OCI-LY7 (cell line): ENCODE results near the gene INPP5F. TPM values are rescaled to one million over a fixed set of nuclear protein-coding genes. Genes with fewer than 3 reads are reported as not detected.

Source experiments
- BruUV-seq: library from RNA; stranded (reverse); fragments of 400-500 nt; replicated peaks from 2 replicates; lab custom pipeline; 2021; lab: Mats Ljungman, UMichigan
- CTCF ChIA-PET: fragments of 300-600 bp; sonication (Branson Sonifier 250); formaldehyde crosslinking; loops from one replicate; lab custom pipeline; 2022; ENCODE audit warnings: antibody characterized with exemption; ENCODE audit not compliant: unreplicated experiment; lab: Charles Lee
- POLR2A ChIA-PET: fragments of 300-600 bp; sonication (Branson Sonifier 250); formaldehyde crosslinking; loops from one replicate; lab custom pipeline; 2022; ENCODE audit warnings: antibody characterized with exemption; lab: Charles Lee
- DNase-seq: peaks from one replicate; pipeline ENCODE4 v3.0.0-alpha.2; 2015; ENCODE audit warnings: low spot score
- H2AFZ ChIP-seq: fragments of 200-600 bp; sonication (generic), shearing (Covaris generic); 2 replicates; pipeline ENCODE4 v1.6.1; 2014; ENCODE audit warnings: mild to moderate bottlenecking, antibody characterized with exemption, low read length, moderate library complexity
- H3K27ac ChIP-seq: fragments of 200-600 bp; sonication (generic); 2 replicates; pipeline ENCODE4 v1.5.1; 2014; ENCODE audit warnings: mixed run types, low read depth, mild to moderate bottlenecking, moderate library complexity, low read length, inconsistent platforms; ENCODE audit not compliant: poor library complexity, severe bottlenecking
- H3K36me3 ChIP-seq: fragments of 200-600 bp; sonication (generic); 2 replicates; pipeline ENCODE4 v1.6.1; 2014; ENCODE audit warnings: mild to moderate bottlenecking, antibody characterized with exemption, low read length, moderate library complexity, mixed read lengths; ENCODE audit not compliant: insufficient read depth
- H3K4me1 ChIP-seq: fragments of 200-600 bp; sonication (generic); 2 replicates; pipeline ENCODE4 v1.5.1; 2014; ENCODE audit warnings: mild to moderate bottlenecking, low read length; ENCODE audit not compliant: insufficient read depth, poor library complexity, severe bottlenecking
- H3K4me2 ChIP-seq: fragments of 200-600 bp; sonication (generic); 2 replicates; pipeline ENCODE4 v1.6.1; 2014; ENCODE audit warnings: mild to moderate bottlenecking, low read length
- H3K4me3 ChIP-seq: fragments of 200-600 bp; sonication (generic); 2 replicates; pipeline ENCODE4 v1.5.1; 2014; ENCODE audit warnings: mild to moderate bottlenecking, low read depth, low read length; ENCODE audit not compliant: poor library complexity, severe bottlenecking
- H3K79me2 ChIP-seq: fragments of 200-600 bp; sonication (generic); 2 replicates; pipeline ENCODE4 v1.6.1; 2016; ENCODE audit warnings: low read depth, mild to moderate bottlenecking, low read length, moderate library complexity, mixed read lengths; ENCODE audit not compliant: insufficient read depth
- H3K9me2 ChIP-seq: fragments of 200-600 bp; sonication (generic); 2 replicates; pipeline ENCODE4 v1.6.1; 2016; ENCODE audit warnings: mild to moderate bottlenecking, low read length, mixed read lengths; ENCODE audit not compliant: insufficient read depth
- H3K9me3 ChIP-seq: fragments of 200-600 bp; sonication (generic); 2 replicates; pipeline ENCODE4 v1.6.1; 2014; ENCODE audit warnings: mild to moderate bottlenecking, mixed run types, low read length, mixed read lengths
- H4K20me1 ChIP-seq: fragments of 200-600 bp; sonication (generic); 2 replicates; pipeline ENCODE4 v1.6.1; 2014; ENCODE audit warnings: mild to moderate bottlenecking, antibody characterized with exemption, low read length, moderate library complexity, mixed read lengths; ENCODE audit not compliant: insufficient read depth
- EZH2phosphoT487 ChIP-seq: fragments of 200-600 bp; sonication (generic); IDR thresholded peaks from 2 replicates; pipeline ENCODE4 v1.6.1; 2018; ENCODE audit warnings: low read depth, borderline replicate concordance, mild to moderate bottlenecking, mixed run types, antibody characterized with exemption, low read length, moderate library complexity, mixed read lengths
- intact Hi-C: fragments of 100-400 bp; cut with micrococcal nuclease; formaldehyde crosslinking; loops from one replicate; pipeline ENCODE4 v1.10.0; 2022; ENCODE audit not compliant: unreplicated experiment
- total RNA-seq, 2 experiments: library from RNA; depleted of rRNA in 1 of 2; stranded (reverse); fragments of >200 nt in 1 of 2; shearing (Covaris generic) in 1 of 2; gene quantifications; 2 replicates each; pipeline ENCODE4 v1.2.3, GENCODE V29; 2014 to 2022
- TF ChIP-seq, protein P1 (sequence below): fragments of 200-600 bp; sonication (generic); conservative IDR thresholded peaks from 2 replicates; pipeline ENCODE4 v1.5.1; 2014; ENCODE audit warnings: mild to moderate bottlenecking, antibody characterized with exemption, low read length, moderate library complexity, mixed read lengths

INPP5F gene
- total RNA-seq, 2 experiments from 2014 or later = 6.2 to 12.8 TPM

DNA sequence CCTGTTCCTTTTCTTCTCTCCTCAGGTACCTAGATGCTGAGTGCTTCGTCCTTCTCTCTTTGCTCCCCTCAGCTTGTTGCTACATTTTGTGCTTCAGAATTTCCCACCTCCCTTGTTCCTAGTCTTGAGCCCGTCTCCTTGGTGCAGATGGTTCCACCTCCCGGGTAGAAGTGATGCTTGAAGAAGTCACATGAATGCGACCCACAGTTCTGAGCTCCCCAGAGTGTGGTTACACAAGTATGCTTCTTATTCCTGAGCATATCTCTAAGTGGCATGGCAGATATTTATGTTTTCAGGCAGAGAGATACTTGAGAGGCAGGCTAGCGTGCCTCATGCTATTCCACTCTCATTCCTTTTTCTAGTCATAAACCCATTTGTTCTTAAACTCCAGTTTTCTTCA lies 34.0 kb downstream of the INPP5F start:
- no peaks in the 10 kb centered on the region for H3K9me2 ChIP-seq
- no peaks in the 10 kb centered on the region for H3K36me3 ChIP-seq
- DNase-seq = no peak
- no peak overlapping the region for H2AFZ ChIP-seq
- H3K4me2 ChIP-seq = no peak overlapping the region
- no TSS peak for BruUV-seq
- no peaks in the 10 kb centered on the region for H3K9me3 ChIP-seq
- ChIA-PET POLR2A (no interaction called here), CTCF (no interaction called here)
- no peaks in the 10 kb centered on the region for H3K4me1 ChIP-seq
- no peaks in the 10 kb centered on the region for H4K20me1 ChIP-seq
- intact Hi-C loops = loop anchor here (10.0 kb wide), 1 partner anchor 155 kb away; no protein-coding TSS in a partner anchor
- H3K27ac ChIP-seq = no peak overlapping the region
- no peaks in the 10 kb centered on the region for H3K79me2 ChIP-seq
- no peak overlapping the region for H3K4me3 ChIP-seq
- no peak for TF ChIP-seq EZH2phosphoT487
- TF ChIP-seq, protein P1, sequence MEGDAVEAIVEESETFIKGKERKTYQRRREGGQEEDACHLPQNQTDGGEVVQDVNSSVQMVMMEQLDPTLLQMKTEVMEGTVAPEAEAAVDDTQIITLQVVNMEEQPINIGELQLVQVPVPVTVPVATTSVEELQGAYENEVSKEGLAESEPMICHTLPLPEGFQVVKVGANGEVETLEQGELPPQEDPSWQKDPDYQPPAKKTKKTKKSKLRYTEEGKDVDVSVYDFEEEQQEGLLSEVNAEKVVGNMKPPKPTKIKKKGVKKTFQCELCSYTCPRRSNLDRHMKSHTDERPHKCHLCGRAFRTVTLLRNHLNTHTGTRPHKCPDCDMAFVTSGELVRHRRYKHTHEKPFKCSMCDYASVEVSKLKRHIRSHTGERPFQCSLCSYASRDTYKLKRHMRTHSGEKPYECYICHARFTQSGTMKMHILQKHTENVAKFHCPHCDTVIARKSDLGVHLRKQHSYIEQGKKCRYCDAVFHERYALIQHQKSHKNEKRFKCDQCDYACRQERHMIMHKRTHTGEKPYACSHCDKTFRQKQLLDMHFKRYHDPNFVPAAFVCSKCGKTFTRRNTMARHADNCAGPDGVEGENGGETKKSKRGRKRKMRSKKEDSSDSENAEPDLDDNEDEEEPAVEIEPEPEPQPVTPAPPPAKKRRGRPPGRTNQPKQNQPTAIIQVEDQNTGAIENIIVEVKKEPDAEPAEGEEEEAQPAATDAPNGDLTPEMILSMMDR = no peak

DNA sequence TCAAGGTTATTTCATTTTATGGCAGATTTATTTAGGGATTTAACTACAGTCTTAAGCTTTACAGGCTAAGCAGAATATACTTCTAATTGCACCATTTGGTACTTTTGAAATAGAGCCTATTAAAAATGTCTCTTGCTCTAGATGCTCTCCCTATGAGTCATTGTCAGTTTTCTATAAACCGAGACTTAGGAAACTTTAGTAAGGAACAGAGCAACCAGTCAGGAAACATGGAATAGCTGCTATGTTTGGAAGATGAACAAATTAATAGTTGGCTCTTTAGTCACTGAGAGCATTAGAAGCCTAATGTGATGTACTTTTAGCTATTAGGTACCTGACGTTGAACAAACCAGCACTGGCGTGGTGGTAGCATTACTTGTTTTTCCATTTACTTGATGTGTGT lies 35.3 kb downstream of the INPP5F start:
- ChIA-PET POLR2A (interaction anchor here (0.8 to 1.0 kb wide), 2 partner anchors 23 to 94 kb away, joined by 3 read pairs; no protein-coding TSS in a partner anchor), CTCF (no interaction called here)

DNA sequence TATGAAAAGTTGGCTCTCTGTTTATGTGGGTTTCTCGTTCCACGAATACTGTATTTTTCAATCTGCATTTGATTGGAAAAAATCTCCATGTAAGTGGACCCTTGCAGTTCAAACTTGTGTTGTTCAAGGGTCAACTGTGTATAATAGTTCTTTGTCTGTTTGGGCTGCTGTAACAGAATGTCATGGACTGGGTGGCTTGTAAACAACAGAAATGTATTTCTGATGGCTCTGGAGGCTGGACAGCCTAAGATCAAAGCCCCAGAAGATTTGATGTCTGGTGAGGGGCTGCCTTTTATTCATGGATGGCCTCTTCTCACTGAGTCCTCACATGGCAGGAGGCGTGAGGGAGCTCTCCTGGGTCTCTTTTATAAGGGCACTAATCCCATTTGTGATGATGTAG lies 36.2 kb downstream of the INPP5F start:
- Histone ChIP-seq H3K9me2 (no peaks in the 10 kb centered on the region), H3K27ac (no peak overlapping the region), H3K9me3 (no peaks in the 10 kb centered on the region), H3K4me1 (no peaks in the 10 kb centered on the region), H4K20me1 (no peaks in the 10 kb centered on the region), H3K4me3 (no peak overlapping the region), H3K79me2 (no peaks in the 10 kb centered on the region), H3K4me2 (no peak overlapping the region), H2AFZ (no peak overlapping the region), H3K36me3 (no peaks in the 10 kb centered on the region)
- intact Hi-C loops = no loop called here
- ChIA-PET POLR2A (no interaction called here), CTCF (no interaction called here)
- no peak for DNase-seq
- TF ChIP-seq, protein P1 = no peak
- TF ChIP-seq EZH2phosphoT487 = no peak
- BruUV-seq = no TSS peak

More for the DNA sequence above, 35.3 kb downstream of the INPP5F start:
- no TSS peak for BruUV-seq
- intact Hi-C loops = no loop called here
- Histone ChIP-seq H3K9me2 (no peaks in the 10 kb centered on the region), H4K20me1 (no peaks in the 10 kb centered on the region), H3K9me3 (no peaks in the 10 kb centered on the region), H3K4me3 (no peak overlapping the region), H3K36me3 (no peaks in the 10 kb centered on the region), H3K79me2 (no peaks in the 10 kb centered on the region), H2AFZ (no peak overlapping the region), H3K4me2 (no peak overlapping the region), H3K27ac (no peak overlapping the region), H3K4me1 (no peaks in the 10 kb centered on the region)
- TF ChIP-seq, protein P1 = no peak
- TF ChIP-seq EZH2phosphoT487 = no peak
- DNase-seq = no peak
